GM12878 (cell line): ENCODE measurements around the gene UXT. TPM values are rescaled to one million over a fixed set of nuclear protein-coding genes. Genes with fewer than 3 reads are reported as not detected.

Experiments used
- ATAC-seq: fragments of 200-7000 bp; cut with Tn5 transposase; 3 replicates; pipeline ENCODE4 v1.9.1; 2020; ENCODE audit warnings: mild to moderate bottlenecking, moderate library complexity
- BruUV-seq: library from RNA; stranded (reverse); fragments of 400-500 nt; replicated peaks from 2 replicates; lab custom pipeline; 2021; lab: Mats Ljungman, UMichigan
- CTCF ChIA-PET: fragments of 300-600 bp; sonication (Branson Sonifier 250); formaldehyde crosslinking; extraction: SDS; loops from one replicate; lab custom pipeline; 2021; ENCODE audit warnings: inconsistent platforms; lab: Yijun Ruan, JAX
- POLR2A ChIA-PET: fragments of 350-600 bp; formaldehyde crosslinking; extraction: SDS; loops from one replicate; lab custom pipeline; 2021; ENCODE audit warnings: inconsistent platforms; lab: Charles Lee
- RAD21 ChIA-PET: fragments of 300-600 bp; sonication (Branson Sonifier 250); formaldehyde crosslinking; loops from one replicate; lab custom pipeline; 2023; ENCODE audit warnings: antibody characterized with exemption; ENCODE audit not compliant: unreplicated experiment; lab: Charles Lee
- SMC1A ChIA-PET: fragments of 300-600 bp; sonication (Branson Sonifier 250); formaldehyde crosslinking; loops from one replicate; lab custom pipeline; 2023; ENCODE audit not compliant: unreplicated experiment, uncharacterized antibody; lab: Charles Lee
- DNase-seq: peaks from one replicate; pipeline ENCODE4 v3.0.0-alpha.2; 2011; ENCODE audit warnings: low read depth, low spot score
- FAIRE-seq: peaks from 3 replicates; lab custom pipeline; 2011; peaks lifted over from hg19 to GRCh38; lab: Jason Lieb, UNC
- H2AFZ ChIP-seq: 2 replicates; pipeline ENCODE4 v1.6.0; 2011; ENCODE audit warnings: low read depth, low read length, control low read depth; ENCODE audit not compliant: control insufficient read depth
- H3K27ac ChIP-seq: 2 replicates; pipeline ENCODE4 v1.5.1; 2011; ENCODE audit warnings: control low read depth; ENCODE audit not compliant: control insufficient read depth, insufficient read depth
- H3K27me3 ChIP-seq, 2 experiments: replicated peaks in 1 of 2; 2 replicates each; pipeline versions ENCODE4 v1.6.0 to v1.6.1; 2011; ENCODE audit warnings: low read length in 1 of 2; ENCODE audit not compliant: control insufficient read depth in 2 of 2, insufficient read depth in 2 of 2
- H3K36me3 ChIP-seq, 2 experiments: 2 replicates each; pipeline ENCODE4 v1.5.1; 2011; ENCODE audit warnings: low read length in 1 of 2; ENCODE audit not compliant: control insufficient read depth in 2 of 2, insufficient read depth in 2 of 2
- H3K4me1 ChIP-seq: 2 replicates; pipeline ENCODE4 v1.6.1; 2011; ENCODE audit warnings: mild to moderate bottlenecking, low read length, moderate library complexity, mixed read lengths; ENCODE audit not compliant: control insufficient read depth, insufficient read depth
- H3K4me2 ChIP-seq: 2 replicates; pipeline ENCODE4 v1.6.0; 2011; ENCODE audit warnings: control low read depth; ENCODE audit not compliant: control insufficient read depth, insufficient read depth
- H3K4me3 ChIP-seq: fragments of 200-600 bp; sonication (generic); 2 replicates; pipeline ENCODE4 v1.5.1; 2016
- H3K79me2 ChIP-seq: 2 replicates; pipeline ENCODE4 v1.6.0; 2011; ENCODE audit warnings: low read length; ENCODE audit not compliant: control insufficient read depth, insufficient read depth
- H3K9ac ChIP-seq: 2 replicates; pipeline ENCODE4 v1.8.0; 2011; ENCODE audit warnings: low read length, control low read depth, mixed read lengths; ENCODE audit not compliant: control insufficient read depth, insufficient read depth
- H3K9me3 ChIP-seq: replicated peaks from 3 replicates; pipeline ENCODE4 v1.5.1; 2011; ENCODE audit warnings: mild to moderate bottlenecking, low read length; ENCODE audit not compliant: control insufficient read depth, insufficient read depth
- H4K20me1 ChIP-seq: 2 replicates; pipeline ENCODE4 v1.6.0; 2011; ENCODE audit not compliant: control insufficient read depth, insufficient read depth
- ATF7 ChIP-seq: fragments of 450-650 bp; IDR thresholded peaks from 2 replicates; pipeline ENCODE4 v1.6.1; 2016; ENCODE audit warnings: low read depth, mild to moderate bottlenecking
- BRCA1 ChIP-seq: IDR thresholded peaks from 2 replicates; pipeline ENCODE4 v1.6.1; 2011; ENCODE audit warnings: low read depth, low read length, improper control_type of control experiment
- CREB1 ChIP-seq: IDR thresholded peaks from 2 replicates; pipeline ENCODE4 v1.6.1; 2012; ENCODE audit warnings: low read depth, mild to moderate bottlenecking, inconsistent platforms
- EGR1 ChIP-seq, 2 experiments: IDR thresholded peaks; 1 replicate in 1 of 2; 2 replicates in 1 of 2; pipeline ENCODE4 v1.6.1; 2011 to 2012; ENCODE audit warnings: low read depth in 2 of 2, low read length in 2 of 2, borderline replicate concordance in 1 of 2, mild to moderate bottlenecking in 1 of 2, moderate library complexity in 1 of 2
- FOXK2 ChIP-seq: fragments of 450-650 bp; IDR thresholded peaks from 2 replicates; pipeline ENCODE4 v1.6.1; 2017; ENCODE audit warnings: mild to moderate bottlenecking, moderate library complexity
- NBN ChIP-seq: fragments of 450-650 bp; IDR thresholded peaks from 2 replicates; pipeline ENCODE4 v1.6.1; 2016
- POLR2AphosphoS5 ChIP-seq: IDR thresholded peaks from 2 replicates; pipeline ENCODE4 v1.6.1; 2011; ENCODE audit warnings: mild to moderate bottlenecking, low read length, inconsistent platforms
- YY1 ChIP-seq: IDR thresholded peaks from 2 replicates; pipeline ENCODE4 v1.6.1; 2011; ENCODE audit warnings: low read depth, mild to moderate bottlenecking, low read length
- WGBS: methylation state at CpG from one replicate; pipeline ENCODE4 v1.1.6; 2016; ENCODE audit warnings: low lambda C conversion rate; ENCODE audit not compliant: insufficient replicate concordance, insufficient coverage; ENCODE audit errors: missing lambda C conversion rate; 5-methylcytosine and 5-hydroxymethylcytosine counted together
- in situ Hi-C: fragments of 300-500 bp; cut with MboI; formaldehyde crosslinking; loops from 9 replicates; pipeline ENCODE4 v1.14.3; 2018; ENCODE audit warnings: mixed read lengths
- intact Hi-C: fragments of 100-400 bp; cut with micrococcal nuclease; formaldehyde crosslinking; loops from one replicate; pipeline ENCODE4 v1.14.2; 2022; ENCODE audit not compliant: unreplicated experiment
- polyA plus RNA-seq, 11 experiments: library from polyadenylated mRNA; depleted of rRNA in 4 of 11; unstranded in 6 of 11; stranded (reverse) in 5 of 11; fragments of >200 nt; fragmentation: Nextera tagmentation in 4 of 11; fragmentation: Illumina TruSeq in 1 of 11; extraction: Ambion mirVana in 4 of 11; extraction: Trizol in 1 of 11; gene quantifications; 1 replicate in 1 of 11; 2 replicates in 10 of 11; pipeline versions ENCODE4 v1.2.1 to v1.2.3, GENCODE V29; 2011 to 2016; ENCODE audit warnings: inconsistent platforms in 2 of 11, missing spikeins in 2 of 11, low read depth in 1 of 11
- total RNA-seq, 4 experiments: library from RNA; depleted of rRNA in 3 of 4; stranded (reverse); fragments of >200 nt in 3 of 4; fragmentation: Illumina TruSeq in 1 of 4; extraction: Trizol in 1 of 4; gene quantifications; 2 replicates each; pipeline versions ENCODE4 v1.2.1 to v1.2.3, GENCODE V29; 2013 to 2021
- TF ChIP-seq, protein P1 (sequence below): IDR thresholded peaks from 2 replicates; pipeline ENCODE4 v1.6.1; 2011; ENCODE audit warnings: mild to moderate bottlenecking, low read depth, low read length, moderate library complexity; ENCODE audit not compliant: insufficient replicate concordance
- TF ChIP-seq, protein P2 (sequence below): fragments of 450-650 bp; IDR thresholded peaks from 2 replicates; pipeline ENCODE4 v1.6.1; 2016; ENCODE audit warnings: mild to moderate bottlenecking
- TF ChIP-seq, protein P3 (sequence below): IDR thresholded peaks from 2 replicates; pipeline ENCODE4 v1.6.1; 2012; ENCODE audit warnings: improper control_type of control experiment, low read depth, low read length; ENCODE audit not compliant: insufficient replicate concordance

UXT gene
- total and polyA plus RNA-seq, 10 of the 15 experiments (the other 5 are each of a cell fraction or from before 2014, with no cell fraction given): 105 to 245 (median 206) TPM

DNA sequence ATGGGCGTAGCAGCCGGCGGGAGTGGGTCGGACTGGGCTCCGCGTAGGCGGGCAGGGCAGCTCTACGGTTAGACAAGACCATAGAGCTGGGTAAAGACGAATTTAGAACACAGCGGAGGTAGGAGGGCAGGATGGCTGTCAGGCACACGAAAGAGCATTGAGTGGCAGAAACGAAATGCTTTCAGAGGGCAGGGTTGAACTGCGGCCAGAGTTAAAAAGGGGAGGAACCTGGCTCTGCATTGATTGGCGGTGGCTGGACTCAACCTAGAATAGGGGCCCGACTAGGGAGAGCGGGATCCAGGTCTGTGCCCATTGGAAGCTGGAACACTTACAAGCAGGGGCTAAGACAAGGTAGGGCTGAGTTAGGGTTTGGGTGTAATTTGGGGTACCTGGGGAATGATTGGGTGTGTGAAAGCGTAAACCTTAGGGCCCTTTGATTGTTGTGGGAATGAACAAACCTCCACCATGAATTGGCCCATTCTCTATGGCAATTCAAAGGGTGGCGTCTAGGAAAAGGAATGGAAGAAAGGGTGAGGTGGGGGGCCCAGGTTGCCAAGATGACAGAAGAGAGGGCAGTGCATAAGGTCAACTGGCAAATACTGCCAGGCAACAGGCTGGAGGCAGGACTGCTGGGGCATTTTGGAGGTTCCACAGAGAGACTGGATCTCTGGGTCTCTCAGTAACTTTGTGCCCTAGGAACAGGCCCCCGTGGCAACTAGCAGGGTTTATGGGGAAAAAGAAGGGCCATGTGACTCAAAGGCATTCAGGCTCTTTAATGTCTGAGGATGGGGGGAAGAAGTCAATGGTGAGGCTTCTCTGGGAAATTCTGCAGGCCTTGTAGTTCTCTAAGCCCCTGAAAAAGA, 7.7 kb downstream of the UXT start:
- H3K79me2 ChIP-seq: peaks cover 28% of the 10 kb centered on the region
- BruUV-seq: no TSS peak
- ChIA-PET SMC1A (interaction anchor here (0.7 to 1.3 kb wide), 3 partner anchors 10 to 133 kb away, joined by 3 read pairs; partner anchors contain the start of gene ARAF), CTCF (interaction anchor here (2.9 kb wide), 1 partner anchor 11 kb away, joined by 7 read pairs; no protein-coding TSS in a partner anchor), RAD21 (interaction anchor here (0.8 to 1.2 kb wide), 2 partner anchors 14 to 72 kb away, joined by 3 to 4 read pairs; no protein-coding TSS in a partner anchor), POLR2A (interaction anchor here (1.1 kb wide), 3 partner anchors 20 to 1307 kb away, joined by 4 to 5 read pairs (median 4); partner anchors contain the start of gene TIMP1)
- TF ChIP-seq, protein P1, sequence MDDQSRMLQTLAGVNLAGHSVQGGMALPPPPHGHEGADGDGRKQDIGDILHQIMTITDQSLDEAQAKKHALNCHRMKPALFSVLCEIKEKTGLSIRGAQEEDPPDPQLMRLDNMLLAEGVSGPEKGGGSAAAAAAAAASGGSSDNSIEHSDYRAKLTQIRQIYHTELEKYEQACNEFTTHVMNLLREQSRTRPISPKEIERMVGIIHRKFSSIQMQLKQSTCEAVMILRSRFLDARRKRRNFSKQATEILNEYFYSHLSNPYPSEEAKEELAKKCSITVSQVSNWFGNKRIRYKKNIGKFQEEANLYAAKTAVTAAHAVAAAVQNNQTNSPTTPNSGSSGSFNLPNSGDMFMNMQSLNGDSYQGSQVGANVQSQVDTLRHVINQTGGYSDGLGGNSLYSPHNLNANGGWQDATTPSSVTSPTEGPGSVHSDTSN: peak; percentile 12
- TF ChIP-seq EGR1 (IDR thresholded peaks at IDR 0.05; ENCODE audit: borderline replicate concordance in 1 of 2, low read depth in 2 of 2, low read length in 2 of 2) (0 out of 3 replicates have a peak, but pooled peaks of 1 of the 2 experiments have one; percentile 61), BRCA1 (no peak), ATF7 (peak; percentile 24; the same call in 1 of the 2 replicates), NBN (0 out of 2 replicates have a peak, but pooled peaks have one; percentile 9), FOXK2 (0 out of 2 replicates have a peak, but pooled peaks have one; percentile 8), YY1 (no peak), POLR2AphosphoS5 (0 out of 2 replicates have a peak, but pooled peaks have one; percentile 45), CREB1 (0 out of 2 replicates have a peak, but pooled peaks have one; percentile 0)
- TF ChIP-seq, protein P2, sequence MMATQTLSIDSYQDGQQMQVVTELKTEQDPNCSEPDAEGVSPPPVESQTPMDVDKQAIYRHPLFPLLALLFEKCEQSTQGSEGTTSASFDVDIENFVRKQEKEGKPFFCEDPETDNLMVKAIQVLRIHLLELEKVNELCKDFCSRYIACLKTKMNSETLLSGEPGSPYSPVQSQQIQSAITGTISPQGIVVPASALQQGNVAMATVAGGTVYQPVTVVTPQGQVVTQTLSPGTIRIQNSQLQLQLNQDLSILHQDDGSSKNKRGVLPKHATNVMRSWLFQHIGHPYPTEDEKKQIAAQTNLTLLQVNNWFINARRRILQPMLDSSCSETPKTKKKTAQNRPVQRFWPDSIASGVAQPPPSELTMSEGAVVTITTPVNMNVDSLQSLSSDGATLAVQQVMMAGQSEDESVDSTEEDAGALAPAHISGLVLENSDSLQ: no peak
- TF ChIP-seq, protein P3, sequence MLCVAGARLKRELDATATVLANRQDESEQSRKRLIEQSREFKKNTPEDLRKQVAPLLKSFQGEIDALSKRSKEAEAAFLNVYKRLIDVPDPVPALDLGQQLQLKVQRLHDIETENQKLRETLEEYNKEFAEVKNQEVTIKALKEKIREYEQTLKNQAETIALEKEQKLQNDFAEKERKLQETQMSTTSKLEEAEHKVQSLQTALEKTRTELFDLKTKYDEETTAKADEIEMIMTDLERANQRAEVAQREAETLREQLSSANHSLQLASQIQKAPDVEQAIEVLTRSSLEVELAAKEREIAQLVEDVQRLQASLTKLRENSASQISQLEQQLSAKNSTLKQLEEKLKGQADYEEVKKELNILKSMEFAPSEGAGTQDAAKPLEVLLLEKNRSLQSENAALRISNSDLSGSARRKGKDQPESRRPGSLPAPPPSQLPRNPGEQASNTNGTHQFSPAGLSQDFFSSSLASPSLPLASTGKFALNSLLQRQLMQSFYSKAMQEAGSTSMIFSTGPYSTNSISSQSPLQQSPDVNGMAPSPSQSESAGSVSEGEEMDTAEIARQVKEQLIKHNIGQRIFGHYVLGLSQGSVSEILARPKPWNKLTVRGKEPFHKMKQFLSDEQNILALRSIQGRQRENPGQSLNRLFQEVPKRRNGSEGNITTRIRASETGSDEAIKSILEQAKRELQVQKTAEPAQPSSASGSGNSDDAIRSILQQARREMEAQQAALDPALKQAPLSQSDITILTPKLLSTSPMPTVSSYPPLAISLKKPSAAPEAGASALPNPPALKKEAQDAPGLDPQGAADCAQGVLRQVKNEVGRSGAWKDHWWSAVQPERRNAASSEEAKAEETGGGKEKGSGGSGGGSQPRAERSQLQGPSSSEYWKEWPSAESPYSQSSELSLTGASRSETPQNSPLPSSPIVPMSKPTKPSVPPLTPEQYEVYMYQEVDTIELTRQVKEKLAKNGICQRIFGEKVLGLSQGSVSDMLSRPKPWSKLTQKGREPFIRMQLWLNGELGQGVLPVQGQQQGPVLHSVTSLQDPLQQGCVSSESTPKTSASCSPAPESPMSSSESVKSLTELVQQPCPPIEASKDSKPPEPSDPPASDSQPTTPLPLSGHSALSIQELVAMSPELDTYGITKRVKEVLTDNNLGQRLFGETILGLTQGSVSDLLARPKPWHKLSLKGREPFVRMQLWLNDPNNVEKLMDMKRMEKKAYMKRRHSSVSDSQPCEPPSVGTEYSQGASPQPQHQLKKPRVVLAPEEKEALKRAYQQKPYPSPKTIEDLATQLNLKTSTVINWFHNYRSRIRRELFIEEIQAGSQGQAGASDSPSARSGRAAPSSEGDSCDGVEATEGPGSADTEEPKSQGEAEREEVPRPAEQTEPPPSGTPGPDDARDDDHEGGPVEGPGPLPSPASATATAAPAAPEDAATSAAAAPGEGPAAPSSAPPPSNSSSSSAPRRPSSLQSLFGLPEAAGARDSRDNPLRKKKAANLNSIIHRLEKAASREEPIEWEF: peak; percentile 16
- ATAC-seq (no peak), FAIRE-seq (no peak), DNase-seq (no peak)
- peak overlapping the region; percentile 7; the same call in 1 of the 2 replicates for H3K9ac ChIP-seq
- no peak overlapping the region for H2AFZ ChIP-seq
- H3K4me1 ChIP-seq: 0 out of 2 replicates have a peak, but pooled peaks cover 2% of the 10 kb centered on the region
- peak overlapping the region; percentile 57; the same call in 1 of the 2 replicates for H3K4me3 ChIP-seq
- WGBS: 45% methylated on average over 19 of the region's 19 CpGs
- H3K36me3 ChIP-seq: peaks cover 0 to 5% of the 10 kb centered on the region in 2 experiments; a peak in 1 of 4 replicates
- no peaks in the 10 kb centered on the region for H3K27me3 ChIP-seq
- H3K27ac ChIP-seq: peak overlapping the region; percentile 30
- peak overlapping the region; percentile 19 for H3K4me2 ChIP-seq
- intact Hi-C loops (loop anchor here (2.0 kb wide), 1 partner anchor 90 kb away; the partner anchor contains the start of gene ARAF), in situ Hi-C loops (loop anchor here (10.0 kb wide), 1 partner anchor 456 kb away; the partner anchor contains the start of gene UBA1)
- H4K20me1 ChIP-seq: no peaks in the 10 kb centered on the region
- H3K9me3 ChIP-seq: no peaks in the 10 kb centered on the region; the same call in 2 of the 3 replicates
